HepG2 (cell line): Measurements from ENCODE around the gene HEMK1. TPM values are rescaled to one million over a fixed set of nuclear protein-coding genes. Genes with fewer than 3 reads are reported as not detected.

Experiments used
- ATAC-seq: fragments of 200-7000 bp; cut with Tn5 transposase; 3 replicates; pipeline ENCODE4 v1.9.1; 2020; ENCODE audit warnings: mild to moderate bottlenecking, moderate library complexity
- BruUV-seq: library from RNA; stranded (reverse); fragments of 400-500 nt; replicated peaks from 2 replicates; lab custom pipeline; 2021; lab: Mats Ljungman, UMichigan
- CTCF ChIA-PET: fragments of 300-600 bp; formaldehyde crosslinking; extraction: SDS; loops from one replicate; lab custom pipeline; 2021; ENCODE audit warnings: low total read pairs, inconsistent platforms, low intra/inter-chr PET ratio; lab: Yijun Ruan, JAX
- POLR2A ChIA-PET: fragments of 350-600 bp; sonication (Branson Sonifier 250); formaldehyde crosslinking; loops from one replicate; lab custom pipeline; 2020; ENCODE audit warnings: antibody characterized with exemption, inconsistent platforms; lab: Yijun Ruan, JAX
- DNase-seq: peaks from one replicate; pipeline ENCODE4 v3.0.0-alpha.2; 2015; ENCODE audit warnings: low spot score
- FAIRE-seq: peaks from 3 replicates; lab custom pipeline; 2011; peaks lifted over from hg19 to GRCh38; lab: Jason Lieb, UNC
- H2AFZ ChIP-seq: one replicate; pipeline ENCODE4 v1.6.1; 2011; ENCODE audit warnings: low read length, inconsistent platforms
- H3K27ac ChIP-seq: fragments of 300-600 bp; 3 replicates; pipeline ENCODE4 v1.8.0; 2011; ENCODE audit warnings: mixed run types, mild to moderate bottlenecking, mixed read lengths, low read length, inconsistent platforms; ENCODE audit not compliant: insufficient read depth; ENCODE audit errors: extremely low read length
- H3K27me3 ChIP-seq, 2 experiments: fragments of 200-600 bp in 1 of 2; 2 replicates in 1 of 2; 3 replicates in 1 of 2; pipeline versions ENCODE4 v1.6.0 to v1.8.0; 2011; ENCODE audit warnings: low read length in 2 of 2, mild to moderate bottlenecking in 2 of 2, moderate library complexity in 2 of 2, inconsistent platforms in 1 of 2; ENCODE audit not compliant: insufficient read depth in 2 of 2, control insufficient read depth in 1 of 2
- H3K36me3 ChIP-seq, 2 experiments: fragments of 200-600 bp in 1 of 2; replicated peaks in 1 of 2; 2 replicates in 1 of 2; 3 replicates in 1 of 2; pipeline versions ENCODE4 v1.5.1 to v1.8.0; 2011; ENCODE audit warnings: low read length in 2 of 2, inconsistent platforms in 1 of 2; ENCODE audit not compliant: insufficient read depth in 2 of 2, control insufficient read depth in 1 of 2
- H3K4me1 ChIP-seq: 2 replicates; pipeline ENCODE4 v1.5.1; 2012; ENCODE audit warnings: low read length, inconsistent platforms; ENCODE audit not compliant: insufficient read depth
- H3K4me2 ChIP-seq: 2 replicates; pipeline ENCODE4 v1.6.0; 2011; ENCODE audit warnings: low read depth, low read length, inconsistent platforms
- H3K4me3 ChIP-seq, 3 experiments: fragments of 200-600 bp in 1 of 3; sonication (generic), shearing (Covaris generic) in 1 of 3; replicated peaks in 1 of 3; 2 replicates each; pipeline ENCODE4 v1.5.1; 2011 to 2016; ENCODE audit warnings: low read length in 3 of 3, inconsistent platforms in 2 of 3, low read depth in 2 of 3, mild to moderate bottlenecking in 2 of 3, control low read depth in 1 of 3, mixed read lengths in 1 of 3; ENCODE audit not compliant: insufficient read depth in 1 of 3
- H3K79me2 ChIP-seq: one replicate; pipeline ENCODE4 v1.6.1; 2011; ENCODE audit warnings: low read length, inconsistent platforms; ENCODE audit not compliant: insufficient read depth
- H3K9ac ChIP-seq: 2 replicates; pipeline ENCODE4 v1.6.0; 2011; ENCODE audit warnings: mild to moderate bottlenecking, low read depth, low read length, inconsistent platforms; ENCODE audit not compliant: insufficient read depth
- H3K9me3 ChIP-seq: 2 replicates; pipeline ENCODE4 v1.5.1; 2012; ENCODE audit warnings: mild to moderate bottlenecking, low read length
- H4K20me1 ChIP-seq: 2 replicates; pipeline ENCODE4 v1.6.0; 2011; ENCODE audit warnings: inconsistent platforms, mild to moderate bottlenecking, low read length, moderate library complexity; ENCODE audit not compliant: insufficient read depth
- FOXJ3 ChIP-seq: sonication (generic); formaldehyde crosslinking; IDR thresholded peaks from 2 replicates; pipeline ENCODE4 v1.4.0; 2020; ENCODE audit warnings: missing genetic modification reagents, mild to moderate bottlenecking, borderline replicate concordance
- KLF13 ChIP-seq: sonication (generic); formaldehyde crosslinking; IDR thresholded peaks from 2 replicates; pipeline ENCODE4 v1.4.0; 2020; ENCODE audit warnings: mild to moderate bottlenecking, missing genetic modification reagents
- LCORL ChIP-seq, 2 experiments: fragments of 450-650 bp in 1 of 2; sonication (generic) in 1 of 2; formaldehyde crosslinking in 1 of 2; IDR thresholded peaks; 2 replicates each; pipeline versions ENCODE4 v1.5.0 to v1.6.1; 2017 to 2020; ENCODE audit warnings: antibody characterized with exemption in 1 of 2, missing genetic modification reagents in 1 of 2
- NKX3-1 ChIP-seq: sonication (generic); formaldehyde crosslinking; IDR thresholded peaks from 2 replicates; pipeline ENCODE4 v1.5.0; 2020; ENCODE audit warnings: missing genetic modification reagents
- REPIN1 ChIP-seq: sonication (generic); formaldehyde crosslinking; IDR thresholded peaks from 2 replicates; pipeline ENCODE4 v1.8.0; 2022; ENCODE audit warnings: missing genetic modification reagents, low read depth, mild to moderate bottlenecking, borderline replicate concordance
- SMC3 ChIP-seq: IDR thresholded peaks from 2 replicates; pipeline ENCODE4 v1.6.1; 2011; ENCODE audit warnings: low read length, improper control_type of control experiment
- ZNF12 ChIP-seq: sonication (generic); formaldehyde crosslinking; IDR thresholded peaks from 2 replicates; pipeline ENCODE4 v1.5.0; 2020; ENCODE audit warnings: missing genetic modification reagents
- ZNF552 ChIP-seq: sonication (generic); formaldehyde crosslinking; IDR thresholded peaks from 2 replicates; pipeline ENCODE4 v1.9.0; 2022; ENCODE audit warnings: missing genetic modification reagents, mild to moderate bottlenecking, borderline replicate concordance
- ZNF567 ChIP-seq: sonication (generic); formaldehyde crosslinking; IDR thresholded peaks from 2 replicates; pipeline ENCODE4 v1.8.1; 2023; ENCODE audit warnings: mild to moderate bottlenecking, missing genetic modification reagents, borderline replicate concordance
- ZNF607 ChIP-seq: sonication (generic); formaldehyde crosslinking; IDR thresholded peaks from 2 replicates; pipeline ENCODE4 v1.5.1; 2020; ENCODE audit warnings: missing genetic modification reagents, mild to moderate bottlenecking, borderline replicate concordance
- WGBS: methylation state at CpG from one replicate; pipeline ENCODE4 v1.1.6; 2017; ENCODE audit warnings: low lambda C conversion rate; 5-methylcytosine and 5-hydroxymethylcytosine counted together
- in situ Hi-C: cut with HindIII; loops from 2 replicates; pipeline ENCODE4 v1.10.0; 2017; ENCODE audit warnings: low pct_unique_long_range_greater_than_20kb; ENCODE audit not compliant: extremely low pct_ligation_motif_present
- intact Hi-C: fragments of 100-400 bp; cut with micrococcal nuclease; formaldehyde crosslinking; loops from one replicate; pipeline ENCODE4 v1.10.0; 2022; ENCODE audit not compliant: unreplicated experiment
- polyA plus RNA-seq, 8 experiments: library from polyadenylated mRNA; depleted of rRNA in 3 of 8; stranded (reverse) in 7 of 8; unstranded in 1 of 8; fragments of >200 nt; fragmentation: Illumina TruSeq in 4 of 8; extraction: Trizol in 4 of 8; gene quantifications; 2 replicates each; pipeline versions ENCODE4 v1.2.1 to v1.2.3, GENCODE V29; 2011 to 2016; ENCODE audit warnings: low read depth in 4 of 8, missing spikeins in 1 of 8, mixed read lengths in 1 of 8; ENCODE audit not compliant: insufficient read depth in 1 of 8
- total RNA-seq, 5 experiments: library from RNA; depleted of rRNA; stranded (reverse); fragments of >200 nt; fragmentation: Illumina TruSeq; extraction: Trizol; gene quantifications; 2 replicates each; pipeline ENCODE4 v1.2.3, GENCODE V29; 2016; ENCODE audit warnings: low read depth in 1 of 5
- TF ChIP-seq, protein P1 (sequence below): sonication (generic); formaldehyde crosslinking; IDR thresholded peaks from 2 replicates; pipeline ENCODE4 v1.9.0; 2021; ENCODE audit warnings: missing genetic modification reagents, borderline replicate concordance
- TF ChIP-seq, protein P2 (sequence below): sonication (generic); formaldehyde crosslinking; IDR thresholded peaks from 2 replicates; pipeline ENCODE4 v1.8.1; 2023; ENCODE audit warnings: mild to moderate bottlenecking, missing genetic modification reagents
- TF ChIP-seq, protein P3 (sequence below): sonication (generic); formaldehyde crosslinking; IDR thresholded peaks from 2 replicates; pipeline ENCODE4 v1.5.0; 2020; ENCODE audit warnings: mild to moderate bottlenecking, missing genetic modification reagents
- TF ChIP-seq, protein P4 (sequence below): sonication (generic); formaldehyde crosslinking; IDR thresholded peaks from 2 replicates; pipeline ENCODE4 v1.4.0; 2020; ENCODE audit warnings: low read depth, missing genetic modification reagents

HEMK1 gene
- total and polyA plus RNA-seq, 2 of the 13 experiments (the other 11 are each of a cell fraction or from before 2014, with no cell fraction given), result 9.8 to 12.6 TPM

DNA sequence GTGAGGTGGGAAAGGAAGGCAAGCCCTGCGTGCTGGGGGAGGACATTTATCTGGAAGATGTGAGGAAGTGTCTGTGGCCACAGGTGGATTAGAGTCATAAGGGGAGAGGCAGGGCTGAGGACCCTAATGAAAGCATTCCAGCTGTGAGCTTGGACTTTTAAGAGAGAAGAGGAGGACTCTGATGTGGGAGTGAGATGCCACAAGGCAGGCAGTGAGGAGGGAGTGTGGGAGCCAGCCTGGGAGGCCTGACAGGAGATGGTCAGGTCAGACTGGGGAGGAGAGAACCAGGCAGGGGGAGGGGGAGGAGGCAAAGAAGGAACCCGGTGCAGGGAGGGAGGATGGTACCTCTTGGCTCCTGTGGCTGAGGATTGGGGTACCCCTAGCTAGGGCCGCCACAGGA lies 68.6 kb downstream of the HEMK1 start:
- in situ Hi-C loops, result no loop called here
- Histone ChIP-seq H3K36me3 (peaks cover 3 to 22% of the 10 kb centered on the region in 2 experiments), H3K27ac (no peak overlapping the region), H3K9ac (no peak overlapping the region), H3K27me3 (no peaks in the 10 kb centered on the region), H3K79me2 (no peaks in the 10 kb centered on the region), H3K4me1 (no peaks in the 10 kb centered on the region), H3K9me3 (no peaks in the 10 kb centered on the region), H3K4me2 (no peak overlapping the region), H3K4me3 (no peak overlapping the region), H2AFZ (no peak overlapping the region), H4K20me1 (peaks cover 3% of the 10 kb centered on the region; the same call in 1 of the 2 replicates)
- ATAC-seq (no peak), DNase-seq (no peak), FAIRE-seq (no peak)
- no TSS peak for BruUV-seq
- 87% methylated on average over 3 of the region's 3 CpGs for WGBS
- CTCF ChIA-PET, result no interaction called here
- POLR2A ChIA-PET, result no interaction called here
- intact Hi-C loops, result no loop called here
- TF ChIP-seq ZNF567 (no peak), KLF13 (CRISPR knock-in tag) (no peak), FOXJ3 (CRISPR knock-in tag) (no peak), REPIN1 (CRISPR knock-in tag) (no peak), SMC3 (no peak), LCORL (IDR thresholded peaks at IDR 0.05) (no peak), LCORL (CRISPR knock-in tag; IDR thresholded peaks at IDR 0.05) (no peak), ZNF552 (CRISPR knock-in tag) (no peak), ZNF607 (no peak), ZNF12 (no peak), NKX3-1 (CRISPR knock-in tag) (no peak)
- TF ChIP-seq, protein P1, sequence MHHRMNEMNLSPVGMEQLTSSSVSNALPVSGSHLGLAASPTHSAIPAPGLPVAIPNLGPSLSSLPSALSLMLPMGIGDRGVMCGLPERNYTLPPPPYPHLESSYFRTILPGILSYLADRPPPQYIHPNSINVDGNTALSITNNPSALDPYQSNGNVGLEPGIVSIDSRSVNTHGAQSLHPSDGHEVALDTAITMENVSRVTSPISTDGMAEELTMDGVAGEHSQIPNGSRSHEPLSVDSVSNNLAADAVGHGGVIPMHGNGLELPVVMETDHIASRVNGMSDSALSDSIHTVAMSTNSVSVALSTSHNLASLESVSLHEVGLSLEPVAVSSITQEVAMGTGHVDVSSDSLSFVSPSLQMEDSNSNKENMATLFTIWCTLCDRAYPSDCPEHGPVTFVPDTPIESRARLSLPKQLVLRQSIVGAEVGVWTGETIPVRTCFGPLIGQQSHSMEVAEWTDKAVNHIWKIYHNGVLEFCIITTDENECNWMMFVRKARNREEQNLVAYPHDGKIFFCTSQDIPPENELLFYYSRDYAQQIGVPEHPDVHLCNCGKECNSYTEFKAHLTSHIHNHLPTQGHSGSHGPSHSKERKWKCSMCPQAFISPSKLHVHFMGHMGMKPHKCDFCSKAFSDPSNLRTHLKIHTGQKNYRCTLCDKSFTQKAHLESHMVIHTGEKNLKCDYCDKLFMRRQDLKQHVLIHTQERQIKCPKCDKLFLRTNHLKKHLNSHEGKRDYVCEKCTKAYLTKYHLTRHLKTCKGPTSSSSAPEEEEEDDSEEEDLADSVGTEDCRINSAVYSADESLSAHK, result no peak
- TF ChIP-seq, protein P2, sequence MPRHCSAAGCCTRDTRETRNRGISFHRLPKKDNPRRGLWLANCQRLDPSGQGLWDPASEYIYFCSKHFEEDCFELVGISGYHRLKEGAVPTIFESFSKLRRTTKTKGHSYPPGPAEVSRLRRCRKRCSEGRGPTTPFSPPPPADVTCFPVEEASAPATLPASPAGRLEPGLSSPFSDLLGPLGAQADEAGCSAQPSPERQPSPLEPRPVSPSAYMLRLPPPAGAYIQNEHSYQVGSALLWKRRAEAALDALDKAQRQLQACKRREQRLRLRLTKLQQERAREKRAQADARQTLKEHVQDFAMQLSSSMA (CRISPR knock-in tag), result no peak
- TF ChIP-seq, protein P3, sequence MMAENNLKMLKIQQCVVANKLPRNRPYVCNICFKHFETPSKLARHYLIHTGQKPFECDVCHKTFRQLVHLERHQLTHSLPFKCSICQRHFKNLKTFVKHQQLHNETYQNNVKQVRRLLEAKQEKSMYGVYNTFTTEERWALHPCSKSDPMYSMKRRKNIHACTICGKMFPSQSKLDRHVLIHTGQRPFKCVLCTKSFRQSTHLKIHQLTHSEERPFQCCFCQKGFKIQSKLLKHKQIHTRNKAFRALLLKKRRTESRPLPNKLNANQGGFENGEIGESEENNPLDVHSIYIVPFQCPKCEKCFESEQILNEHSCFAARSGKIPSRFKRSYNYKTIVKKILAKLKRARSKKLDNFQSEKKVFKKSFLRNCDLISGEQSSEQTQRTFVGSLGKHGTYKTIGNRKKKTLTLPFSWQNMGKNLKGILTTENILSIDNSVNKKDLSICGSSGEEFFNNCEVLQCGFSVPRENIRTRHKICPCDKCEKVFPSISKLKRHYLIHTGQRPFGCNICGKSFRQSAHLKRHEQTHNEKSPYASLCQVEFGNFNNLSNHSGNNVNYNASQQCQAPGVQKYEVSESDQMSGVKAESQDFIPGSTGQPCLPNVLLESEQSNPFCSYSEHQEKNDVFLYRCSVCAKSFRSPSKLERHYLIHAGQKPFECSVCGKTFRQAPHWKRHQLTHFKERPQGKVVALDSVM (CRISPR knock-in tag), result no peak
- TF ChIP-seq, protein P4, sequence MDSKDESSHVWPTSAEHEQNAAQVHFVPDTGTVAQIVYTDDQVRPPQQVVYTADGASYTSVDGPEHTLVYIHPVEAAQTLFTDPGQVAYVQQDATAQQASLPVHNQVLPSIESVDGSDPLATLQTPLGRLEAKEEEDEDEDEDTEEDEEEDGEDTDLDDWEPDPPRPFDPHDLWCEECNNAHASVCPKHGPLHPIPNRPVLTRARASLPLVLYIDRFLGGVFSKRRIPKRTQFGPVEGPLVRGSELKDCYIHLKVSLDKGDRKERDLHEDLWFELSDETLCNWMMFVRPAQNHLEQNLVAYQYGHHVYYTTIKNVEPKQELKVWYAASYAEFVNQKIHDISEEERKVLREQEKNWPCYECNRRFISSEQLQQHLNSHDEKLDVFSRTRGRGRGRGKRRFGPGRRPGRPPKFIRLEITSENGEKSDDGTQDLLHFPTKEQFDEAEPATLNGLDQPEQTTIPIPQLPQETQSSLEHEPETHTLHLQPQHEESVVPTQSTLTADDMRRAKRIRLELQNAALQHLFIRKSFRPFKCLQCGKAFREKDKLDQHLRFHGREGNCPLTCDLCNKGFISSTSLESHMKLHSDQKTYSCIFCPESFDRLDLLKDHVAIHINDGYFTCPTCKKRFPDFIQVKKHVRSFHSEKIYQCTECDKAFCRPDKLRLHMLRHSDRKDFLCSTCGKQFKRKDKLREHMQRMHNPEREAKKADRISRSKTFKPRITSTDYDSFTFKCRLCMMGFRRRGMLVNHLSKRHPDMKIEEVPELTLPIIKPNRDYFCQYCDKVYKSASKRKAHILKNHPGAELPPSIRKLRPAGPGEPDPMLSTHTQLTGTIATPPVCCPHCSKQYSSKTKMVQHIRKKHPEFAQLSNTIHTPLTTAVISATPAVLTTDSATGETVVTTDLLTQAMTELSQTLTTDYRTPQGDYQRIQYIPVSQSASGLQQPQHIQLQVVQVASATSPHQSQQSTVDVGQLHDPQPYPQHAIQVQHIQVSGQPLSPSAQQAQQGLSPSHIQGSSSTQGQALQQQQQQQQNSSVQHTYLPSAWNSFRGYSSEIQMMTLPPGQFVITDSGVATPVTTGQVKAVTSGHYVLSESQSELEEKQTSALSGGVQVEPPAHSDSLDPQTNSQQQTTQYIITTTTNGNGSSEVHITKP (CRISPR knock-in tag), result no peak
